GM06990 (cell line): ENCODE measurements around the gene NCBP3.

ENCODE experiments used
- DNase-seq: peaks from one replicate; pipeline ENCODE4 v3.0.0-alpha.2; 2011; ENCODE audit not compliant: insufficient read length; ENCODE audit errors: extremely low read depth
- H3K27me3 ChIP-seq: replicated peaks from 2 replicates; pipeline ENCODE4 v1.6.0; 2011; ENCODE audit warnings: low read length; ENCODE audit not compliant: control insufficient read depth, insufficient read depth
- H3K36me3 ChIP-seq: 2 replicates; pipeline ENCODE4 v1.5.1; 2011; ENCODE audit warnings: low read length; ENCODE audit not compliant: control insufficient read depth, insufficient read depth
- H3K4me3 ChIP-seq: replicated peaks from 2 replicates; pipeline ENCODE4 v1.5.1; 2011; ENCODE audit warnings: low read depth, mild to moderate bottlenecking, control low read depth, low read length
- CTCF ChIP-seq: IDR thresholded peaks from 2 replicates; pipeline ENCODE4 v1.5.1; 2011; ENCODE audit warnings: low read length, control low read depth, mild to moderate bottlenecking, inconsistent platforms; ENCODE audit not compliant: insufficient read depth, poor library complexity, severe bottlenecking

NCBP3 gene

GRCh38 chr17:3834811-3835210 lies 11.2 kb downstream of the NCBP3 start:
- TF ChIP-seq CTCF = no peak
- no peak for DNase-seq
- H3K36me3 ChIP-seq = peaks cover 15% of the 10 kb centered on the region
- H3K4me3 ChIP-seq = no peak overlapping the region
- H3K27me3 ChIP-seq = no peaks in the 10 kb centered on the region

- Histone ChIP-seq H3K4me3 (no peak overlapping the region), H3K36me3 (peaks cover 4% of the 10 kb centered on the region), H3K27me3 (no peaks in the 10 kb centered on the region)
- DNase-seq = no peak
- TF ChIP-seq CTCF = no peak
These were observed 17.2 kb downstream of the NCBP3 start for GRCh38 chr17:3828852-3829232.

- Histone ChIP-seq H3K4me3 (no peak overlapping the region), H3K27me3 (no peaks in the 10 kb centered on the region), H3K36me3 (peaks cover 4% of the 10 kb centered on the region)
- DNase-seq = no peak
- no peak for TF ChIP-seq CTCF
These were observed 17.7 kb downstream of the NCBP3 start for GRCh38 chr17:3828151-3828851.

- peak; percentile 82 for TF ChIP-seq CTCF
- Histone ChIP-seq H3K36me3 (peaks cover 4% of the 10 kb centered on the region), H3K27me3 (no peaks in the 10 kb centered on the region), H3K4me3 (no peak overlapping the region)
- no peak for DNase-seq
These were observed 18.8 kb downstream of the NCBP3 start for GRCh38 chr17:3827124-3827773.

- Histone ChIP-seq H3K36me3 (peaks cover 4% of the 10 kb centered on the region), H3K4me3 (no peak overlapping the region), H3K27me3 (no peaks in the 10 kb centered on the region)
- no peak for DNase-seq
- no peak for TF ChIP-seq CTCF
These were observed 19.9 kb downstream of the NCBP3 start for GRCh38 chr17:3826191-3826590.
